HG03460 (cell line): ENCODE results near the gene PLEKHG7.
"Not testable (repeated sequence)": the region's sequence is repeated elsewhere in the genome, so short reads cannot be mapped to it uniquely, and the experiment has no call there.

Experiments
- ATAC-seq: cut with Tn5 transposase; IDR thresholded peaks from one replicate; pipeline ENCODE4 v1.9.1; 2021; ENCODE audit not compliant: unreplicated experiment

Gene PLEKHG7

GRCh38 chr12:92745856-92746550 lies 43.2 kb downstream of the PLEKHG7 start:
- no peak for ATAC-seq

- ATAC-seq = no peak
Measured at GRCh38 chr12:92747151-92747550, 44.4 kb downstream of the PLEKHG7 start.

GRCh38 chr12:92749691-92750090 lies 46.9 kb downstream of the PLEKHG7 start:
- ATAC-seq = not testable (repeated sequence)

- ATAC-seq = no peak
Measured at GRCh38 chr12:92753976-92754885, 51.4 kb downstream of the PLEKHG7 start.

- no peak for ATAC-seq
Measured at GRCh38 chr12:92756898-92757596, 54.3 kb downstream of the PLEKHG7 start.

GRCh38 chr12:92757597-92758121 lies 54.9 kb downstream of the PLEKHG7 start:
- ATAC-seq = no peak

GRCh38 chr12:92759634-92760268 lies 57.0 kb downstream of the PLEKHG7 start:
- ATAC-seq = no peak

- no peak for ATAC-seq
Measured at GRCh38 chr12:92762773-92763172, 60.0 kb downstream of the PLEKHG7 start.

- ATAC-seq = no peak
Measured at GRCh38 chr12:92764831-92765230, 62.0 kb downstream of the PLEKHG7 start.

GRCh38 chr12:92765871-92766270 lies 63.1 kb downstream of the PLEKHG7 start:
- no peak for ATAC-seq

- ATAC-seq = peak; percentile 91
Measured at GRCh38 chr12:92769124-92769901, 66.5 kb downstream of the PLEKHG7 start.

GRCh38 chr12:92771001-92771400 lies 68.2 kb downstream of the PLEKHG7 start:
- ATAC-seq = no peak

- ATAC-seq = no peak
Measured at GRCh38 chr12:92775416-92775815, 72.6 kb downstream of the PLEKHG7 start.

- no peak for ATAC-seq
Measured at GRCh38 chr12:92778525-92778924, 75.7 kb downstream of the PLEKHG7 start.

GRCh38 chr12:92779902-92780301 lies 77.1 kb downstream of the PLEKHG7 start:
- no peak for ATAC-seq

GRCh38 chr12:92784356-92784755 lies 81.6 kb downstream of the PLEKHG7 start:
- ATAC-seq = no peak

- peak; percentile 95 for ATAC-seq
Measured at GRCh38 chr12:92784797-92785562, 82.2 kb downstream of the PLEKHG7 start.

- no peak for ATAC-seq
Measured at GRCh38 chr12:92785563-92785950, 82.8 kb downstream of the PLEKHG7 start.

- ATAC-seq = no peak
Measured at GRCh38 chr12:92786045-92786444, 83.3 kb downstream of the PLEKHG7 start.
